Fibroblast of pulmonary artery (primary cell): ENCODE results near the gene MYOZ3.

Experiments used
- DNase-seq: peaks from one replicate; pipeline ENCODE4 v3.0.0-alpha.2; 2010; ENCODE audit warnings: low read depth
- H3K4me3 ChIP-seq: replicated peaks from 2 replicates; pipeline ENCODE4 v1.5.1; 2011; ENCODE audit warnings: low read depth, mild to moderate bottlenecking, control low read depth, low read length, moderate library complexity
- CTCF ChIP-seq: IDR thresholded peaks from 2 replicates; pipeline ENCODE4 v1.5.1; 2011; ENCODE audit warnings: mild to moderate bottlenecking, control low read depth, low read length, inconsistent platforms; ENCODE audit errors: missing control alignments

The MYOZ3 gene

GRCh38 chr5:150653762-150654556, 7.1 kb upstream of the MYOZ3 start:
- no peak for DNase-seq
- H3K4me3 ChIP-seq: no peak overlapping the region
- no peak for TF ChIP-seq CTCF

GRCh38 chr5:150655221-150655620, 5.8 kb upstream of the MYOZ3 start:
- no peak for TF ChIP-seq CTCF
- no peak overlapping the region for H3K4me3 ChIP-seq
- no peak for DNase-seq

- peak; percentile 29 for TF ChIP-seq CTCF
- peak overlapping the region; percentile 29 for H3K4me3 ChIP-seq
- peak; percentile 63 for DNase-seq
These were observed 4.6 kb upstream of the MYOZ3 start for GRCh38 chr5:150656191-150657132.

GRCh38 chr5:150658121-150658520, 2.9 kb upstream of the MYOZ3 start:
- DNase-seq: no peak
- H3K4me3 ChIP-seq: no peak overlapping the region
- TF ChIP-seq CTCF: no peak

GRCh38 chr5:150658699-150659265, 2.3 kb upstream of the MYOZ3 start:
- H3K4me3 ChIP-seq: no peak overlapping the region
- no peak for DNase-seq
- TF ChIP-seq CTCF: no peak

- no peak overlapping the region for H3K4me3 ChIP-seq
- no peak for DNase-seq
- TF ChIP-seq CTCF: no peak
These were observed 1.5 kb upstream of the MYOZ3 start for GRCh38 chr5:150659360-150660107.
